MM.1S (cell line): Measurements from ENCODE around the gene LRFN2.

ENCODE experiments used
- DNase-seq: peaks from one replicate; pipeline ENCODE4 v3.0.0-alpha.2; 2015
- H2AFZ ChIP-seq: fragments of 300-600 bp; sonication (generic); 2 replicates; pipeline ENCODE4 v1.6.0; 2016; ENCODE audit warnings: antibody characterized with exemption, low read length
- H3F3A ChIP-seq: fragments of 300-600 bp; sonication (generic); 2 replicates; pipeline ENCODE4 v1.6.1; 2016; ENCODE audit warnings: mild to moderate bottlenecking, antibody characterized with exemption, low read length, moderate library complexity, mixed read lengths; ENCODE audit not compliant: insufficient read depth
- H3K27ac ChIP-seq: fragments of 300-600 bp; sonication (generic); 2 replicates; pipeline ENCODE4 v1.5.1; 2016; ENCODE audit warnings: mild to moderate bottlenecking, low read length
- H3K27me3 ChIP-seq: fragments of 300-600 bp; sonication (generic); replicated peaks from 2 replicates; pipeline ENCODE4 v1.6.0; 2016; ENCODE audit warnings: low read length; ENCODE audit not compliant: insufficient read depth
- H3K36me3 ChIP-seq: fragments of 300-600 bp; sonication (generic); replicated peaks from 2 replicates; pipeline ENCODE4 v1.6.1; 2016; ENCODE audit warnings: mild to moderate bottlenecking, low read length, mixed read lengths; ENCODE audit not compliant: insufficient read depth
- H3K4me1 ChIP-seq: fragments of 300-600 bp; sonication (generic); 2 replicates; pipeline ENCODE4 v1.6.1; 2016; ENCODE audit warnings: low read length, mixed read lengths
- H3K4me2 ChIP-seq: fragments of 300-600 bp; sonication (generic); 2 replicates; pipeline ENCODE4 v1.6.0; 2016; ENCODE audit warnings: low read depth, low read length
- H3K4me3 ChIP-seq: fragments of 300-600 bp; sonication (generic); 2 replicates; pipeline ENCODE4 v1.5.1; 2016; ENCODE audit warnings: low read length, mixed read lengths
- H3K79me2 ChIP-seq: fragments of 300-600 bp; sonication (generic); 2 replicates; pipeline ENCODE4 v1.6.1; 2016; ENCODE audit warnings: mixed run types, low read length, mixed read lengths
- H3K9ac ChIP-seq: fragments of 300-600 bp; sonication (generic); 2 replicates; pipeline ENCODE4 v1.6.1; 2016; ENCODE audit warnings: low read length, mixed read lengths
- H3K9me2 ChIP-seq: fragments of 300-600 bp; sonication (generic); replicated peaks from 2 replicates; pipeline ENCODE4 v1.6.1; 2016; ENCODE audit warnings: mild to moderate bottlenecking, low read length, mixed read lengths; ENCODE audit not compliant: insufficient read depth
- H3K9me3 ChIP-seq: fragments of 300-600 bp; sonication (generic); replicated peaks from 2 replicates; pipeline ENCODE4 v1.6.1; 2016; ENCODE audit warnings: mild to moderate bottlenecking, low read length, mixed read lengths; ENCODE audit not compliant: insufficient read depth
- H4K20me1 ChIP-seq: fragments of 300-600 bp; sonication (generic); 2 replicates; pipeline ENCODE4 v1.6.1; 2016; ENCODE audit warnings: mild to moderate bottlenecking, low read length, moderate library complexity, mixed read lengths; ENCODE audit not compliant: insufficient read depth
- CTCF ChIP-seq: fragments of 300-600 bp; sonication (generic); IDR thresholded peaks from 2 replicates; pipeline ENCODE4 v1.5.1; 2016; ENCODE audit warnings: antibody characterized with exemption, low read length, mixed read lengths
- EZH2 ChIP-seq: fragments of 300-600 bp; sonication (generic); optimal IDR thresholded peaks from 2 replicates; pipeline ENCODE3; 2017; ENCODE audit warnings: low read depth, mild to moderate bottlenecking, antibody characterized with exemption, low read length, mixed read lengths
- EZH2phosphoT487 ChIP-seq: fragments of 300-600 bp; sonication (generic); IDR thresholded peaks from 2 replicates; pipeline ENCODE4 v1.6.1; 2018; ENCODE audit warnings: antibody characterized with exemption, low read length

The LRFN2 gene

GRCh38 chr6:40480678-40481077 lies 106.5 kb downstream of the LRFN2 start:
- Histone ChIP-seq H3F3A (no peaks in the 10 kb centered on the region), H2AFZ (no peak overlapping the region), H3K4me1 (no peaks in the 10 kb centered on the region), H3K36me3 (no peaks in the 10 kb centered on the region), H3K79me2 (no peaks in the 10 kb centered on the region), H4K20me1 (no peaks in the 10 kb centered on the region), H3K27me3 (no peaks in the 10 kb centered on the region), H3K27ac (no peak overlapping the region), H3K9ac (no peak overlapping the region), H3K9me3 (no peaks in the 10 kb centered on the region), H3K4me3 (no peak overlapping the region), H3K4me2 (no peak overlapping the region), H3K9me2 (no peaks in the 10 kb centered on the region)
- TF ChIP-seq EZH2phosphoT487 (no peak), EZH2 (no peak), CTCF (no peak)
- no peak for DNase-seq

- Histone ChIP-seq H3K79me2 (no peaks in the 10 kb centered on the region), H3K4me1 (no peaks in the 10 kb centered on the region), H4K20me1 (no peaks in the 10 kb centered on the region), H3K36me3 (no peaks in the 10 kb centered on the region), H3K4me2 (no peak overlapping the region), H3K9me3 (no peaks in the 10 kb centered on the region), H3K9me2 (no peaks in the 10 kb centered on the region), H3K4me3 (no peak overlapping the region), H3K9ac (no peak overlapping the region), H3F3A (no peaks in the 10 kb centered on the region), H3K27ac (no peak overlapping the region), H3K27me3 (no peaks in the 10 kb centered on the region), H2AFZ (no peak overlapping the region)
- no peak for DNase-seq
- TF ChIP-seq EZH2phosphoT487: no peak
These were observed 107.5 kb downstream of the LRFN2 start for GRCh38 chr6:40479706-40480105.

- Histone ChIP-seq H3K36me3 (no peaks in the 10 kb centered on the region), H3K4me1 (no peaks in the 10 kb centered on the region), H3K79me2 (no peaks in the 10 kb centered on the region), H3K4me2 (no peak overlapping the region), H2AFZ (no peak overlapping the region), H4K20me1 (no peaks in the 10 kb centered on the region), H3K9me3 (no peaks in the 10 kb centered on the region), H3K27me3 (no peaks in the 10 kb centered on the region), H3F3A (no peaks in the 10 kb centered on the region), H3K9ac (no peak overlapping the region), H3K9me2 (no peaks in the 10 kb centered on the region), H3K27ac (no peak overlapping the region), H3K4me3 (no peak overlapping the region)
- TF ChIP-seq EZH2 (no peak), EZH2phosphoT487 (no peak), CTCF (no peak)
- no peak for DNase-seq
These were observed 109.7 kb downstream of the LRFN2 start for GRCh38 chr6:40477246-40478126.

- no peaks in the 10 kb centered on the region for H3K79me2 ChIP-seq
- no peaks in the 10 kb centered on the region for H3K4me1 ChIP-seq
- H3K27me3 ChIP-seq: no peaks in the 10 kb centered on the region
- no peaks in the 10 kb centered on the region for H3K36me3 ChIP-seq
- H3K9ac ChIP-seq: no peak overlapping the region
- H3K4me3 ChIP-seq: no peak overlapping the region
- no peak for TF ChIP-seq EZH2
- no peak for TF ChIP-seq EZH2phosphoT487
- TF ChIP-seq CTCF: no peak
- no peak overlapping the region for H2AFZ ChIP-seq
- no peak overlapping the region for H3K27ac ChIP-seq
- H3K9me3 ChIP-seq: no peaks in the 10 kb centered on the region
- H3K9me2 ChIP-seq: no peaks in the 10 kb centered on the region
- no peaks in the 10 kb centered on the region for H3F3A ChIP-seq
- DNase-seq: no peak
- H3K4me2 ChIP-seq: no peak overlapping the region
- H4K20me1 ChIP-seq: no peaks in the 10 kb centered on the region
These were observed 110.5 kb downstream of the LRFN2 start for GRCh38 chr6:40476673-40477072.
